Endothelial cell of umbilical vein (primary cell): ENCODE data around the gene SLIT1.

ENCODE experiments used
- EZH2 ChIP-seq: IDR thresholded peaks from 2 replicates; pipeline ENCODE4 v1.6.1; 2012; ENCODE audit warnings: borderline replicate concordance, low read depth, mild to moderate bottlenecking, moderate library complexity, low read length, inconsistent platforms; ENCODE audit not compliant: severe bottlenecking
- FOS ChIP-seq: IDR thresholded peaks from 2 replicates; pipeline ENCODE4 v1.6.1; 2011; ENCODE audit warnings: mild to moderate bottlenecking, low read length, moderate library complexity, borderline replicate concordance; ENCODE audit not compliant: insufficient read depth
- GATA2 ChIP-seq: IDR thresholded peaks from 2 replicates; pipeline ENCODE4 v1.7.0; 2011; ENCODE audit warnings: low read depth, mild to moderate bottlenecking, moderate library complexity, mixed read lengths, low read length; ENCODE audit not compliant: insufficient read length, insufficient read depth
- JUN ChIP-seq: IDR thresholded peaks from 2 replicates; pipeline ENCODE4 v1.6.1; 2011; ENCODE audit warnings: borderline replicate concordance, low read depth; ENCODE audit not compliant: insufficient read length, insufficient read depth
- MYC ChIP-seq: IDR thresholded peaks from one replicate; pipeline ENCODE4 v1.6.1; 2011; ENCODE audit warnings: mild to moderate bottlenecking, low read depth, low read length
- POLR2A ChIP-seq: IDR thresholded peaks from 2 replicates; pipeline ENCODE4 v1.6.1; 2012; ENCODE audit warnings: low read depth, mild to moderate bottlenecking, control low read depth, low read length
- POLR2AphosphoS5 ChIP-seq: IDR thresholded peaks from 2 replicates; pipeline ENCODE4 v1.6.1; 2012; ENCODE audit warnings: low read depth, mild to moderate bottlenecking, control low read depth, low read length, moderate library complexity; ENCODE audit not compliant: insufficient read depth
- TF ChIP-seq, protein P1 (sequence below), 2 donors: IDR thresholded peaks; 1 replicate in 1 of 2; 2 replicates in 1 of 2; pipeline ENCODE4 v1.5.1; 2011; ENCODE audit warnings: low read length in 2 of 2, mild to moderate bottlenecking in 2 of 2, moderate library complexity in 2 of 2, control low read depth in 1 of 2, inconsistent platforms in 1 of 2, low read depth in 1 of 2; ENCODE audit not compliant: insufficient read depth in 1 of 2; ENCODE audit errors: extremely low read depth in 1 of 2
- TF ChIP-seq, protein P2 (sequence below): IDR thresholded peaks from 2 replicates; pipeline ENCODE4 v1.6.1; 2011; ENCODE audit not compliant: insufficient read depth, insufficient read length

DNA sequence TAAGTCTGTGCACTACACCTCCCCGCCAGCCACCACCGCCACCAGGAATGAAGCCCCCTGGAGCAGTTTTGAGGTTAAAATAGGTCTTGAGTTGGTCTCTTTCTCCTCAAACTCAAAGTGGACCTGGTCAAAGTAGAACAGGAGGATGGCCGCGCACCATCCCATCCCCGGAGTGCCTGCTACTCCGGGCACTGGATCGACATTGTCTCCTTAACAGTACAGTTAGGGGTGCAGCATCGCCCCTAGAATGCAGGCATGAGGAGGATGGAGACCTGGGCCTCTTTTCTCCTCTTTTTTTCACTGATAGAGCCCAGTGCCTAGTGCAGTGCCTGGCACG lies 145.5 kb downstream of the SLIT1 start:
- TF ChIP-seq, protein P1, sequence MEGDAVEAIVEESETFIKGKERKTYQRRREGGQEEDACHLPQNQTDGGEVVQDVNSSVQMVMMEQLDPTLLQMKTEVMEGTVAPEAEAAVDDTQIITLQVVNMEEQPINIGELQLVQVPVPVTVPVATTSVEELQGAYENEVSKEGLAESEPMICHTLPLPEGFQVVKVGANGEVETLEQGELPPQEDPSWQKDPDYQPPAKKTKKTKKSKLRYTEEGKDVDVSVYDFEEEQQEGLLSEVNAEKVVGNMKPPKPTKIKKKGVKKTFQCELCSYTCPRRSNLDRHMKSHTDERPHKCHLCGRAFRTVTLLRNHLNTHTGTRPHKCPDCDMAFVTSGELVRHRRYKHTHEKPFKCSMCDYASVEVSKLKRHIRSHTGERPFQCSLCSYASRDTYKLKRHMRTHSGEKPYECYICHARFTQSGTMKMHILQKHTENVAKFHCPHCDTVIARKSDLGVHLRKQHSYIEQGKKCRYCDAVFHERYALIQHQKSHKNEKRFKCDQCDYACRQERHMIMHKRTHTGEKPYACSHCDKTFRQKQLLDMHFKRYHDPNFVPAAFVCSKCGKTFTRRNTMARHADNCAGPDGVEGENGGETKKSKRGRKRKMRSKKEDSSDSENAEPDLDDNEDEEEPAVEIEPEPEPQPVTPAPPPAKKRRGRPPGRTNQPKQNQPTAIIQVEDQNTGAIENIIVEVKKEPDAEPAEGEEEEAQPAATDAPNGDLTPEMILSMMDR (IDR thresholded peaks at IDR 0.05; ENCODE audit: extremely low read depth in 1 of 2, insufficient read depth in 1 of 2, low read depth in 1 of 2, low read length in 2 of 2), result no peak
- TF ChIP-seq POLR2AphosphoS5 (no peak), POLR2A (no peak), EZH2 (no peak), MYC (no peak), GATA2 (no peak), FOS (no peak), JUN (no peak)
- TF ChIP-seq, protein P2, sequence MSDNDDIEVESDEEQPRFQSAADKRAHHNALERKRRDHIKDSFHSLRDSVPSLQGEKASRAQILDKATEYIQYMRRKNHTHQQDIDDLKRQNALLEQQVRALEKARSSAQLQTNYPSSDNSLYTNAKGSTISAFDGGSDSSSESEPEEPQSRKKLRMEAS, result no peak
